ENCODE data around the gene ANAPC1.
A peak's percentile ranks its signal among the peaks of the same experiment; 100 is the strongest.
"Not testable (repeated sequence)": the region's sequence is repeated elsewhere in the genome, so short reads cannot be mapped to it uniquely, and the experiment has no call there.

The ANAPC1 gene

GRCh38 chr2:111782195-111782594, 101.8 kb downstream of the ANAPC1 start:
- not testable (repeated sequence) for DNase-seq

GRCh38 chr2:111781443-111782094, 102.4 kb downstream of the ANAPC1 start:
- not testable (repeated sequence) for DNase-seq

DNA sequence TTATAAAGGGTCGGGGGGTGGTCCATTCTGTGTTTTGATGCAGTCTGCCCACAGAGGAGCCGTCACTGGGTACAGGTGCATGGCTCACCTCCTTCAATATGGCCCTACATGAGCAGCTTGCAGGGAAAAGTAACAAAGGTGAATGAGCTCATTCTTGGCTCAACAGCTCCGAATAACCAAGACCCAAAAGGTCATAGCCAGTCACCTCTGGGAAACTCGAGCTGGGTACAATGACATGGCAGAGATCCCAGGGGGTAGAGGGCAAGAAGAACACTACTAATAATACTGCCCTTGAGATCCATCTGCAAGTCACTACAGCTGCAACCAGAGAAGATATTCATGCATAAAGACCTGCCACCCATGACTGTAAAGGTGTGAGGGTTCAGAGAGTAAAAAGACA, 106.8 kb downstream of the ANAPC1 start:
- DNase-seq, result not testable (repeated sequence)

GRCh38 chr2:111776296-111776695, 107.7 kb downstream of the ANAPC1 start:
- DNase-seq, result not testable (repeated sequence)

DNA sequence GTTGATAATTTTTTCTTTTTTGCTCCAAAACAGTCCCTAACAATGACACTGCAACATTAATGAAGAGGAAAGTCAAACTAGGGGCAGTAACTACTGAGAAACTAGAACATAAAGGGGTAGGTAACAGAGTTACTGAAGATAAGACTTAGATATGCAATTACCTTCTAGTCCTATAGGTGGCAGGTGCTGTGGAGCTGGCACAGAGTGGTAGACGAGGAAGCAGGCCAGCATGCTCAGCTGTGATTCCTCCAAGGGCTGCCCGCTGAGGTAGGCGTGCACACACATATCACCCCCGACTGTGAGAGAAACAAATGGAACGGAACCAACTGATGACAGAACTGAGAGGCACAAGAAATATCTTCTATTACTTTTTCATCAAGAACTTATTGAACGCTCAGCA, 111.8 kb downstream of the ANAPC1 start:
- DNase-seq, result not testable (repeated sequence)

DNA sequence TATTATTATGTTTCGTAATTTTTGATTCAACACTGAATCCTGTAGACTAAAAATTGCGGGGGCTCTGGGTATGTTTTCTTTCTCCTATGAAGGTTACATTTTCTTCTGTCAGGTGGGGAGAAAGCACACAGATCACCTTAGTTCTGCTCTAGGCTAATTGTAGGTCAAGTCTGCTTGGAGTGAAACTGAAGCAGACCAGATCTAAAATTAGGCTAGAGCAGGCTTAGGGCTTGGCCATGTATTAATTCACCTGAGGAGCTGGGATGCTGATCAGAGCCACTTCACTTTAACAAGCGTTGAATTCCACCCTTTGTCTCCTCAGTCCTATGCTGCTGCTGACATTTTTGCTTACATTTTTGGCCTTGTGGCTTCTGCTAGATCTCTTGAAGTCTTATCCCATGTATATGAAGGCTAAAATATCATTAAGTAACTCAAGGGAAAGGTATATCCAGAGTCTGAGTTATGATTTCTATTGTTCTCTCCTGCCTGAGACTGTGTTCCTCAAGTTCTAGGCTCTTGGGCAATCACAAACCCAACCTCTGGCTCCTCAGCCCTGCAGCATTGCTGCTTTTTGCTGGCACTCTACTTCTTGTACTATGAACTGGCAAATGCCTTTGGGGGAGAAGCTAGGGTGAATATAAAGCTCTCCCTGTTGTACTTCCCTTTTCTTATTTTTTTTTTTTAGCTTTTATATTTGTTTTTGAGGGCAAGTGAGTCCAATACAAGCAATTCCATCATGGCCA, 112.9 kb downstream of the ANAPC1 start:
- not testable (repeated sequence) for DNase-seq

- DNase-seq, result not testable (repeated sequence)
Measured at GRCh38 chr2:111768266-111769190, 115.5 kb downstream of the ANAPC1 start.

DNA sequence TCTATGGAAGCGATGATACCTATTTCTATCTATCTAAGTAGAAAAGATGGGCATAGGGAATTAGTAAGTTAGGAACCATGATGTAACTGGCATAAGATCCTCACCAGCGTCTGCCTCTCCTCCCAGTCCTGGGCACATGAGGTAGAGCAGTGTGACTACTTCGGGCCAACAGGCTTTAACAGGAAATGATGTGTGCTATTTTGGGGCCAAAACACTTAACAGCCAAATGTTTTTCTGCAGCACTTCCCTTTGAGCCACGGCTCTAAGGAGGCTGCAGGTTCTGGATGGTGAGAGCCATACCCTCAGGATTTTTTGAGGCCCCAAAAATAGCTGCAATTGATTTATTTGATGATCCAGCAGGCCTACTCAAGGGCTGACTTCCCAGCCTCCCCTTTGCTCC, 116.9 kb downstream of the ANAPC1 start:
- DNase-seq, result not testable (repeated sequence)

- not testable (repeated sequence) for DNase-seq
Measured at GRCh38 chr2:111766295-111766694, 117.7 kb downstream of the ANAPC1 start.

GRCh38 chr2:111764151-111764550, 119.8 kb downstream of the ANAPC1 start:
- DNase-seq, result not testable (repeated sequence)

- not testable (repeated sequence) for DNase-seq
Measured at GRCh38 chr2:111760697-111761284, 123.2 kb downstream of the ANAPC1 start.

DNA sequence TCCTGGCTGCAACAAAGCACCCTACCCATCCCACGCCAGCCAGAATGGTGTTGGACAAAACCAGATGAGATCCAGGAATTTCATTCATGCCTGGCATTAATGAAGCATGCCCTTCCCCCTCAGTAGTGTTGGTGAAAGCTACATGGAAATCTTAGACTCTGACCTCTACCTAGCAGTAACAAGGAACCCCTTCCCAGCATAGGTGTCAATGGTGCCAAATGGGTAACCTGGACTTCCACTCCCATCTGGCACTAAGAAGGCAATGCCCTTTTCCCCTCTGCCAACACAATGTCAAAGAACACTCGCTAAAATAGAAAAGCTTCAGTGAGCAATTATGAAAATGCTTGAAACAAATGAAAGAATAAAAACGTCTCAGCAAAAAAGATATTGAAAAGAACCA, 131.5 kb downstream of the ANAPC1 start:
- not testable (repeated sequence) for DNase-seq

- DNase-seq, result not testable (repeated sequence)
Measured at GRCh38 chr2:111750641-111751040, 133.4 kb downstream of the ANAPC1 start.

DNA sequence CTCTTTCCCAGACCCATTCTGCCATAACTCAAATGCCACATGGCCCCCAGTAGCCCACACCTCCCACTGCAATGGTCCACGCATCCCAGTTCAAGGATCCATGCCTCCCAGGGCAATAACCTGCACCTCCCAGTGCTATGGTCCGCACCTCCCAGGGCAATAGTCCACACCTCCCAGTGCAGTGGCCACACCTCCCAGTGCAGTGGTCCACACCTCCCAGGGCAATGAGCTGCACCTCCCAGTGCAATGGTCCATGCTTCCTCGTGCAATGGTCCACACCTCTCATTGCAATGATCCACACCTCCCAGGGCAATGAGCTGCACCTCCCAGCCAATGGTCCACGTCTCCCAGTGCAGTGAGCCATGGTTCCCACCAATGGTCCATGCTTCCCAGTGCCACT, 135.6 kb downstream of the ANAPC1 start:
- not testable (repeated sequence) for DNase-seq

GRCh38 chr2:111747410-111748115, 136.4 kb downstream of the ANAPC1 start:
- peak; percentile 66 for DNase-seq

DNA sequence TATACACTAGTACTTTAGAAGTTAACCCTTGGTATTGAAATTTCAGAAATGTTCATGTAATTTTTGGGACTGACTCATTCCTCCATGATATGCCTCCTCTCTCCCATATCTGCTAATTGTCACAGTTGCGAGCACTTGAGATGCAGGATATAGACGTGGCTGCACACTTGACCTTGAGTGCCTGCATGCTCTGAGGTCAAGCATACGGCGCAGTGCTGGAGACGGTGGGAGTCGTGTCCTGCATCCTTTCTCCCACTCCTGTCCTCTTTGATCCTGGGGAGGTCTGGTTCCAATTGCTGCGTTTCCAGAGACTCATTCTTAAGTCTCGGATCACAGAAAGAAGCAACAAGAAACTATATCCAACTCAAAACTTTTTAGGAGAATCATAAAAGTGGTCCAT, 139.2 kb downstream of the ANAPC1 start:
- not testable (repeated sequence) for DNase-seq

DNA sequence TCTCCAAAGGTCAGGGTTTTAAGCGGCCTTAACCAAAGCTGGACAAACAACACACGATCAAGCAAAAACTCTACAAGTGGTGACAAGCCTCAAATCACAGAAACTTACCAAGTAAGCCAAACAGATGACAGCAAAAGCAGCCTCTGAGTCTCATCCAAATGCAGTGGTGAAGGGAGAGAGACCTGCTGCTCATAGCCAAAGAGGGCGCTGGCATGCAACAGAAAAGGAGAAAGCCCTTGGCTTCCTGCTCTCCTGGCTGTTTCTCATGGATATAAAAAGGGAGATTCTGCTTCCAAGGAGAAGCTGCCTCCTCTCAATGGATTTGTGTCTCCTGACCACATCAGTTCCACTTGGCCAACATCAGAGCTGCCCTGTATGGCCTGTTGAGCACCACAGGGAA, 142.5 kb downstream of the ANAPC1 start:
- DNase-seq, result not testable (repeated sequence)

GRCh38 chr2:111735838-111736721, 147.9 kb downstream of the ANAPC1 start:
- not testable (repeated sequence) for DNase-seq

- not testable (repeated sequence) for DNase-seq
Measured at GRCh38 chr2:111735420-111735819, 148.6 kb downstream of the ANAPC1 start.

- DNase-seq, result not testable (repeated sequence)
Measured at GRCh38 chr2:111729812-111730458, 154.1 kb downstream of the ANAPC1 start.
